K562 (cell line): ENCODE data around the gene PBX2. TPM values are rescaled to one million over a fixed set of nuclear protein-coding genes. Genes with fewer than 3 reads are reported as not detected.

ENCODE experiments used
- ATAC-seq: fragments of 200-7000 bp; cut with Tn5 transposase; 3 replicates; pipeline ENCODE4 v1.9.1; 2020; ENCODE audit warnings: moderate library complexity
- BruUV-seq: library from RNA; stranded (reverse); fragments of 400-500 nt; replicated peaks from 2 replicates; lab custom pipeline; 2021; lab: Mats Ljungman, UMichigan
- CTCF ChIA-PET: fragments of 300-600 bp; formaldehyde crosslinking; extraction: SDS; loops from one replicate; lab custom pipeline; 2021; ENCODE audit warnings: low intra/inter-chr PET ratio; lab: Yijun Ruan, JAX
- POLR2A ChIA-PET: fragments of 300-600, 350-650 bp; sonication (Branson Sonifier 250); formaldehyde crosslinking; extraction: SDS; loops from one replicate; lab custom pipeline; 2021; ENCODE audit warnings: antibody characterized with exemption, inconsistent platforms; lab: Yijun Ruan, JAX
- DNase-seq, 4 experiments: peaks; one replicate each; pipeline versions ENCODE4 v3.0.0 to v3.0.0-alpha.2; 2011 to 2018; ENCODE audit warnings: low spot score in 3 of 4, mixed read lengths in 3 of 4; ENCODE audit errors: extremely low read depth in 1 of 4
- FAIRE-seq: peaks from 2 replicates; lab custom pipeline; 2011; peaks lifted over from hg19 to GRCh38; lab: Jason Lieb, UNC
- H2AFZ ChIP-seq: 2 replicates; pipeline ENCODE4 v1.6.0; 2011; ENCODE audit warnings: low read depth, low read length, control low read depth, inconsistent platforms
- H3K27ac ChIP-seq: fragments of 200-600 bp; 3 replicates; pipeline ENCODE4 v1.8.0; 2011; ENCODE audit warnings: low read depth, mild to moderate bottlenecking, control low read depth, inconsistent platforms, low read length, moderate library complexity, mixed read lengths; ENCODE audit errors: extremely low read depth
- H3K27me3 ChIP-seq, 2 experiments: fragments of 300-600 bp in 1 of 2; 2 replicates in 1 of 2; 3 replicates in 1 of 2; pipeline versions ENCODE4 v1.6.0 to v1.8.0; 2011; ENCODE audit warnings: inconsistent platforms in 2 of 2, low read length in 2 of 2, mild to moderate bottlenecking in 1 of 2, mixed read lengths in 1 of 2, moderate library complexity in 1 of 2; ENCODE audit not compliant: control insufficient read depth in 2 of 2, insufficient read depth in 2 of 2
- H3K36me3 ChIP-seq: fragments of 300-600 bp; 3 replicates; pipeline ENCODE4 v1.8.0; 2011; ENCODE audit warnings: mild to moderate bottlenecking, low read length, inconsistent platforms; ENCODE audit not compliant: control insufficient read depth, insufficient read depth
- H3K4me1 ChIP-seq, 2 experiments: fragments of 200-600 bp in 1 of 2; replicated peaks in 1 of 2; 2 replicates in 1 of 2; 3 replicates in 1 of 2; pipeline versions ENCODE4 v1.5.1 to v1.8.0; 2011; ENCODE audit warnings: inconsistent platforms in 2 of 2, low read length in 2 of 2, mild to moderate bottlenecking in 1 of 2, mixed read lengths in 1 of 2, moderate library complexity in 1 of 2; ENCODE audit not compliant: control insufficient read depth in 2 of 2, insufficient read depth in 2 of 2
- H3K4me2 ChIP-seq: 2 replicates; pipeline ENCODE4 v1.6.1; 2011; ENCODE audit warnings: low read length, control low read depth, inconsistent platforms, mixed read lengths; ENCODE audit not compliant: insufficient read depth
- H3K4me3 ChIP-seq: fragments of 200-600 bp; sonication (generic), shearing (Covaris generic); 2 replicates; pipeline ENCODE4 v1.5.1; 2016; ENCODE audit warnings: control low read depth, inconsistent platforms
- H3K79me2 ChIP-seq: fragments of 200-600 bp; 3 replicates; pipeline ENCODE4 v1.8.0; 2011; ENCODE audit warnings: low read length, inconsistent platforms; ENCODE audit not compliant: control insufficient read depth, insufficient read depth
- H3K9ac ChIP-seq, 2 experiments: 2 replicates each; pipeline versions ENCODE4 v1.6.0 to v1.6.1; 2011; ENCODE audit warnings: low read depth in 2 of 2, low read length in 2 of 2, control low read depth in 1 of 2, inconsistent platforms in 1 of 2, mild to moderate bottlenecking in 1 of 2, mixed read lengths in 1 of 2; ENCODE audit not compliant: insufficient read depth in 1 of 2
- H3K9me1 ChIP-seq: one replicate; pipeline ENCODE4 v1.6.0; 2011; ENCODE audit warnings: inconsistent platforms, mild to moderate bottlenecking, low read length, moderate library complexity; ENCODE audit not compliant: control insufficient read depth, insufficient read depth
- H3K9me3 ChIP-seq: replicated peaks from 2 replicates; pipeline ENCODE4 v1.5.1; 2011; ENCODE audit warnings: low read depth, low read length, inconsistent platforms; ENCODE audit not compliant: control insufficient read depth, insufficient read depth
- H4K20me1 ChIP-seq: replicated peaks from 2 replicates; pipeline ENCODE4 v1.6.1; 2011; ENCODE audit warnings: low read length, inconsistent platforms, mixed read lengths; ENCODE audit not compliant: control insufficient read depth, insufficient read depth
- MEIS2 ChIP-seq: fragments of 450-650 bp; IDR thresholded peaks from 2 replicates; pipeline ENCODE4 v1.6.1; 2014; ENCODE audit warnings: mild to moderate bottlenecking; ENCODE audit not compliant: partially characterized antibody
- WGBS: fragments of 100-300 bp; shearing (Covaris generic); methylation state at CpG from one replicate; pipeline ENCODE4 v1.1.6; 2016; ENCODE audit warnings: low coverage, mixed read lengths; ENCODE audit not compliant: insufficient coverage; ENCODE audit errors: missing lambda C conversion rate; 5-methylcytosine and 5-hydroxymethylcytosine counted together
- in situ Hi-C: fragments of 300-500 bp; cut with MboI; formaldehyde crosslinking; loops from 4 replicates; pipeline ENCODE4 v1.15.0; 2018; ENCODE audit warnings: inconsistent platforms, mixed read lengths
- intact Hi-C: fragments of 100-400 bp; cut with micrococcal nuclease; formaldehyde crosslinking; loops from 2 replicates; pipeline ENCODE4 v1.14.2; 2022
- polyA plus RNA-seq, 8 experiments: library from polyadenylated mRNA; depleted of rRNA in 4 of 8; stranded (reverse) in 5 of 8; unstranded in 3 of 8; fragments of >200 nt; fragmentation: Nextera tagmentation in 2 of 8; fragmentation: Illumina TruSeq in 1 of 8; extraction: Ambion mirVana in 2 of 8; extraction: Trizol in 1 of 8; gene quantifications; 2 replicates each; pipeline versions ENCODE4 v1.2.1 to v1.2.3, GENCODE V29; 2011 to 2014; ENCODE audit warnings: inconsistent platforms in 1 of 8, missing spikeins in 1 of 8
- total RNA-seq, 7 experiments: library from RNA; depleted of rRNA in 6 of 7; stranded (reverse); fragments of >200 nt in 6 of 7; fragmentation: Illumina TruSeq in 2 of 7; extraction: Trizol in 2 of 7; gene quantifications; 2 replicates each; pipeline versions ENCODE4 v1.2.1 to v1.2.3, GENCODE V29; 2011 to 2021; ENCODE audit warnings: low replicate concordance in 1 of 7
- TF ChIP-seq, protein P1 (sequence below): conservative IDR thresholded peaks from 2 replicates; pipeline ENCODE4 v1.6.1; 2011; ENCODE audit warnings: low read depth, mild to moderate bottlenecking, low read length; ENCODE audit not compliant: control insufficient read depth
- TF ChIP-seq, protein P2 (sequence below): fragments of 450-650 bp; IDR thresholded peaks from 2 replicates; pipeline ENCODE4 v1.6.1; 2016

PBX2 gene
- total and polyA plus RNA-seq, 9 of the 15 experiments (the other 6 are each of a cell fraction or from before 2014, with no cell fraction given): 1.9 to 134 (median 62.5) TPM

DNA sequence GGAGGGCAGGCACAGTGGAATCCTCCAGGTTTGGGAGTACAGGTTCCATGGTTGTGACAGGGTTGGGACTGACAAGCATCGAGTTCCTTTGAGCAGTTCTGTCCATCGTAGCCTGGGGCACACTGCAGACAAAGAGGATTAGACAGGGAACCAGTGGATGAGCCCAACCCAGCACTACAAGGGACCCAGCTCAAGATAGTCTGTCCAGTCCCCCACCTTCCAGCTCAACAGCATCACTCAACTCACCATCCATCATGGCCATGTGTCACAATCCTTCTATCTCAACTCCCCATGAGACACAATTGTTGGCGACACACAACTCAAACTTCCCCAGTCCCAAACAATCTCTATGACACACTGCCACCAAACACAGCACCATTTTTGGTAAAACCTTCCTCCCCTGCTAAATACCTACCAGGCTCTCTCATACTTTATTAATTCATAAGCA lies 14.3 kb upstream of the PBX2 start:
- Histone ChIP-seq H3K9ac (peak overlapping the region in 1 of 2 experiments; percentile 37; a peak in 2 of 4 replicates), H3K4me3 (no peak overlapping the region), H3K27me3 (peaks cover 10 to 12% of the 10 kb centered on the region in 2 experiments; a peak in 4 of 5 replicates), H3K36me3 (no peaks in the 10 kb centered on the region), H3K9me3 (no peaks in the 10 kb centered on the region), H3K27ac (no peak overlapping the region), H2AFZ (no peak overlapping the region), H3K79me2 (no peaks in the 10 kb centered on the region), H4K20me1 (no peaks in the 10 kb centered on the region), H3K9me1 (no peaks in the 10 kb centered on the region), H3K4me2 (no peak overlapping the region), H3K4me1 (peaks cover 3 to 14% of the 10 kb centered on the region in 2 experiments; a peak in 3 of 5 replicates)
- TF ChIP-seq, protein P1, sequence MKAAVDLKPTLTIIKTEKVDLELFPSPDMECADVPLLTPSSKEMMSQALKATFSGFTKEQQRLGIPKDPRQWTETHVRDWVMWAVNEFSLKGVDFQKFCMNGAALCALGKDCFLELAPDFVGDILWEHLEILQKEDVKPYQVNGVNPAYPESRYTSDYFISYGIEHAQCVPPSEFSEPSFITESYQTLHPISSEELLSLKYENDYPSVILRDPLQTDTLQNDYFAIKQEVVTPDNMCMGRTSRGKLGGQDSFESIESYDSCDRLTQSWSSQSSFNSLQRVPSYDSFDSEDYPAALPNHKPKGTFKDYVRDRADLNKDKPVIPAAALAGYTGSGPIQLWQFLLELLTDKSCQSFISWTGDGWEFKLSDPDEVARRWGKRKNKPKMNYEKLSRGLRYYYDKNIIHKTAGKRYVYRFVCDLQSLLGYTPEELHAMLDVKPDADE: no peak
- TF ChIP-seq, protein P2, sequence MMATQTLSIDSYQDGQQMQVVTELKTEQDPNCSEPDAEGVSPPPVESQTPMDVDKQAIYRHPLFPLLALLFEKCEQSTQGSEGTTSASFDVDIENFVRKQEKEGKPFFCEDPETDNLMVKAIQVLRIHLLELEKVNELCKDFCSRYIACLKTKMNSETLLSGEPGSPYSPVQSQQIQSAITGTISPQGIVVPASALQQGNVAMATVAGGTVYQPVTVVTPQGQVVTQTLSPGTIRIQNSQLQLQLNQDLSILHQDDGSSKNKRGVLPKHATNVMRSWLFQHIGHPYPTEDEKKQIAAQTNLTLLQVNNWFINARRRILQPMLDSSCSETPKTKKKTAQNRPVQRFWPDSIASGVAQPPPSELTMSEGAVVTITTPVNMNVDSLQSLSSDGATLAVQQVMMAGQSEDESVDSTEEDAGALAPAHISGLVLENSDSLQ: peak; percentile 58; the same call in 1 of the 2 replicates
- peak; percentile 83 for TF ChIP-seq MEIS2
- in situ Hi-C loops (no loop called here), intact Hi-C loops (no loop called here)
- peak; percentile 23; the same call in 2 of the 3 replicates for ATAC-seq
- POLR2A ChIA-PET: interaction anchor here (0.5 to 1.9 kb wide), 4 partner anchors 9 to 616 kb away, joined by 3 to 9 read pairs (median 4); partner anchors contain the start of gene ATF6B
- CTCF ChIA-PET: no interaction called here
- DNase-seq: no peak
- WGBS: 2% methylated on average over 3 of the region's 3 CpGs
- peak; percentile 42 for FAIRE-seq
- BruUV-seq: no TSS peak
